ENCODE measurements around the gene CGRRF1.

GRCh38 chr14:54516709-54517108, 7.0 kb downstream of the CGRRF1 start:
- TF ChIP-seq POLR2AphosphoS2 (IDR thresholded peaks at IDR 0.05; ENCODE audit: low read depth, low read length) (no peak), PAX5 (IDR thresholded peaks at IDR 0.05; ENCODE audit: borderline replicate concordance, low read depth, low read length) (no peak)

All from GM12878 (cell line).